HG03025 (cell line): ENCODE data around the gene AP1M2.
"Not testable (repeated sequence)": the region's sequence is repeated elsewhere in the genome, so short reads cannot be mapped to it uniquely, and the experiment has no call there.

Experiments used
- ATAC-seq: cut with Tn5 transposase; IDR thresholded peaks from one replicate; pipeline ENCODE4 v1.9.1; 2021; ENCODE audit warnings: mild to moderate bottlenecking, moderate library complexity; ENCODE audit not compliant: unreplicated experiment, low FRiP score

Gene AP1M2

GRCh38 chr19:10543420-10544241 is 43.5 kb downstream of the AP1M2 start, which contains the start of gene ATG4D:
Gene ATG4D (plus strand): TSS chr19:10543904. CDS start chr19:10544091, 187 bp downstream.
- ATAC-seq = peak; percentile 47

GRCh38 chr19:10543059-10543419 is 44.1 kb downstream of the AP1M2 start:
- no peak for ATAC-seq

- ATAC-seq = not testable (repeated sequence)
Measured at GRCh38 chr19:10539016-10539415, 48.1 kb downstream of the AP1M2 start.

GRCh38 chr19:10538204-10538983 is 48.7 kb downstream of the AP1M2 start:
- no peak for ATAC-seq

GRCh38 chr19:10537668-10538067 is 49.4 kb downstream of the AP1M2 start:
- ATAC-seq = no peak

GRCh38 chr19:10535613-10536012 is 51.5 kb downstream of the AP1M2 start:
- ATAC-seq = no peak

GRCh38 chr19:10533646-10534386 is 53.3 kb downstream of the AP1M2 start:
- no peak for ATAC-seq

GRCh38 chr19:10532457-10532856 is 54.7 kb downstream of the AP1M2 start:
- ATAC-seq = no peak

- not testable (repeated sequence) for ATAC-seq
Measured at GRCh38 chr19:10526887-10527286, 60.2 kb downstream of the AP1M2 start.

- ATAC-seq = no peak
Measured at GRCh38 chr19:10525636-10526035, 61.5 kb downstream of the AP1M2 start.

- no peak for ATAC-seq
Measured at GRCh38 chr19:10523135-10523636, 63.9 kb downstream of the AP1M2 start.
